ENCODE measurements around the gene BDNF. TPM values are rescaled to one million over a fixed set of nuclear protein-coding genes. Genes with fewer than 3 reads are reported as not detected.

BDNF gene
- total and polyA plus RNA-seq, 2 experiments from 2014 or later, result 5.1 to 5.2 TPM

DNA sequence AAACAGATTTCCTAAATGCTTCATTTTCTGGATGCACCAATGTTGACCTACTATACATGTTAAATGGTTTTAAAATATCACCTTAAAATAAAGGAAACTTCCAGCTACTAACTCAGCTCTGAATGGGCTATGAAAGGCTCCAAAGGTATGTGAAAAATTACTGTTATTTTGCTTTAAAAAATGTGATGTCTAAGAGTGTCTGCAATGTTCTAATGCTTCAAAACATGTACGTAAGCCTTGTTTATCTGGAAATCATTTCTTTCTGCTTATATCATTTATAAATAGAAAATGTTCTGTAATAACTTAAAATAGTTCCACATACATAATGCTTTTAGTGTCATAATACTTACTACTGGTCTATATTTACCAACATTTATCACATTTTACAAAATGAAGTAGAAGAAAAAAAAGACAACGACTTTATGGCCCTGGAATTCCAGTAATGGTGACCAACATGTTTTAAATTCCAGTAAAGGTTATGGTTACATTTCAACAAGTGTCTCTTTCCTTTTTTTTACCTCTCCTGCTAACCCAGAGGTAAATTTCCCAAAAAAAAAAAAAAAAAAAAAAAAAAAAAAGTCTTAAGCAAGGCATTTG is 2.5 kb downstream of the BDNF start (continued):
- TF ChIP-seq, protein P1, sequence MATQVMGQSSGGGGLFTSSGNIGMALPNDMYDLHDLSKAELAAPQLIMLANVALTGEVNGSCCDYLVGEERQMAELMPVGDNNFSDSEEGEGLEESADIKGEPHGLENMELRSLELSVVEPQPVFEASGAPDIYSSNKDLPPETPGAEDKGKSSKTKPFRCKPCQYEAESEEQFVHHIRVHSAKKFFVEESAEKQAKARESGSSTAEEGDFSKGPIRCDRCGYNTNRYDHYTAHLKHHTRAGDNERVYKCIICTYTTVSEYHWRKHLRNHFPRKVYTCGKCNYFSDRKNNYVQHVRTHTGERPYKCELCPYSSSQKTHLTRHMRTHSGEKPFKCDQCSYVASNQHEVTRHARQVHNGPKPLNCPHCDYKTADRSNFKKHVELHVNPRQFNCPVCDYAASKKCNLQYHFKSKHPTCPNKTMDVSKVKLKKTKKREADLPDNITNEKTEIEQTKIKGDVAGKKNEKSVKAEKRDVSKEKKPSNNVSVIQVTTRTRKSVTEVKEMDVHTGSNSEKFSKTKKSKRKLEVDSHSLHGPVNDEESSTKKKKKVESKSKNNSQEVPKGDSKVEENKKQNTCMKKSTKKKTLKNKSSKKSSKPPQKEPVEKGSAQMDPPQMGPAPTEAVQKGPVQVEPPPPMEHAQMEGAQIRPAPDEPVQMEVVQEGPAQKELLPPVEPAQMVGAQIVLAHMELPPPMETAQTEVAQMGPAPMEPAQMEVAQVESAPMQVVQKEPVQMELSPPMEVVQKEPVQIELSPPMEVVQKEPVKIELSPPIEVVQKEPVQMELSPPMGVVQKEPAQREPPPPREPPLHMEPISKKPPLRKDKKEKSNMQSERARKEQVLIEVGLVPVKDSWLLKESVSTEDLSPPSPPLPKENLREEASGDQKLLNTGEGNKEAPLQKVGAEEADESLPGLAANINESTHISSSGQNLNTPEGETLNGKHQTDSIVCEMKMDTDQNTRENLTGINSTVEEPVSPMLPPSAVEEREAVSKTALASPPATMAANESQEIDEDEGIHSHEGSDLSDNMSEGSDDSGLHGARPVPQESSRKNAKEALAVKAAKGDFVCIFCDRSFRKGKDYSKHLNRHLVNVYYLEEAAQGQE (IDR thresholded peaks at IDR 0.05; ENCODE audit: unreplicated experiment), result no peak
- TF ChIP-seq ETS1 (IDR thresholded peaks at IDR 0.05), result no peak
- no peak for TF ChIP-seq NANOG (IDR thresholded peaks at IDR 0.05; ENCODE audit: borderline replicate concordance)
- no peak for TF ChIP-seq EZH2phosphoT487 (IDR thresholded peaks at IDR 0.05; ENCODE audit: unreplicated experiment)
- TF ChIP-seq EZH2 (IDR thresholded peaks at IDR 0.05; ENCODE audit: low read depth, unreplicated experiment), result no peak
- TF ChIP-seq STAT1 (IDR thresholded peaks at IDR 0.05; ENCODE audit: unreplicated experiment), result no peak
- TF ChIP-seq CREB1 (CRISPR knock-in tag; IDR thresholded peaks at IDR 0.05; ENCODE audit: low read depth), result no peak

- no peaks in the 10 kb centered on the region for H3K36me3 ChIP-seq (ENCODE audit: insufficient read depth)
- H3F3A ChIP-seq (replicated peaks; ENCODE audit: low read depth), result 0 out of 2 replicates have a peak, but pooled peaks cover 4% of the 10 kb centered on the region
- H3K79me2 ChIP-seq (replicated peaks; ENCODE audit: insufficient read depth), result peaks cover 48% of the 10 kb centered on the region
- no peak overlapping the region for H2AFZ ChIP-seq
- H3K4me3 ChIP-seq, result peak overlapping the region; percentile 43
- DNase-seq (ENCODE audit: low spot score) (no peak), ATAC-seq (no peak)
- H4K20me1 ChIP-seq (replicated peaks; ENCODE audit: insufficient read depth), result no peaks in the 10 kb centered on the region
- H3K27me3 ChIP-seq (ENCODE audit: insufficient read depth), result peaks cover 15% of the 10 kb centered on the region
- peaks cover 61% of the 10 kb centered on the region for H3K4me1 Mint-ChIP-seq
- peak overlapping the region; percentile 82 for H3K4me2 ChIP-seq
- peaks cover 57% of the 10 kb centered on the region for H3K4me1 ChIP-seq (ENCODE audit: insufficient read depth)
- no peaks in the 10 kb centered on the region for H3K9me3 Mint-ChIP-seq
- no peaks in the 10 kb centered on the region for H3K9me2 ChIP-seq (ENCODE audit: insufficient read depth)
- peaks cover 17% of the 10 kb centered on the region for H3K27me3 Mint-ChIP-seq (ENCODE audit: insufficient read depth, low read depth, poor library complexity)
- peaks cover 4% of the 10 kb centered on the region; the same call in 2 of the 3 replicates for H3K36me3 Mint-ChIP-seq (ENCODE audit: low read depth)
- H3K27ac ChIP-seq (ENCODE audit: low read depth), result peak overlapping the region; percentile 67
- peak overlapping the region; percentile 67 for H3K4me3 Mint-ChIP-seq
- H3K27ac Mint-ChIP-seq, result peak overlapping the region; percentile 86
- no peak for TF ChIP-seq EZH2phosphoT487 (IDR thresholded peaks at IDR 0.05; ENCODE audit: unreplicated experiment)
- no peak for TF ChIP-seq CREB1 (CRISPR knock-in tag; IDR thresholded peaks at IDR 0.05; ENCODE audit: low read depth)
- TF ChIP-seq, protein P1 (IDR thresholded peaks at IDR 0.05; ENCODE audit: unreplicated experiment), result no peak
- TF ChIP-seq ZNF114 (CRISPR knock-in tag; IDR thresholded peaks at IDR 0.05), result no peak
- TF ChIP-seq POLR2AphosphoS5 (IDR thresholded peaks at IDR 0.05; ENCODE audit: low read depth), result no peak
- TF ChIP-seq ZNF331 (CRISPR knock-in tag; IDR thresholded peaks at IDR 0.05; ENCODE audit: low read depth), result no peak
Observed at GRCh38 chr11:27696961-27697360, 3.3 kb downstream of the BDNF start.

Data from GM23338 (cell line).